Stomach (tissue), 9 donors: Measurements from ENCODE around the gene OBSCN. TPM values are rescaled to one million over a fixed set of nuclear protein-coding genes. Genes with fewer than 3 reads are reported as not detected.

ENCODE experiments used
- DNase-seq, 2 donors: peaks; one replicate each; pipeline versions ENCODE4 v3.0.0 to v3.0.0-alpha.2; 2013 to 2019
- H3K27ac ChIP-seq, 5 donors: fragments of 200-600 bp in 4 of 5; sonication (generic) in 4 of 5; one replicate each; pipeline ENCODE4 v1.5.1; 2013 to 2019; ENCODE audit warnings: mild to moderate bottlenecking in 1 of 5, moderate library complexity in 1 of 5
- H3K27me3 ChIP-seq, 3 donors: fragments of 200-600 bp; sonication (generic); one replicate each; pipeline ENCODE4 v1.5.1; 2017 to 2019; ENCODE audit warnings: mixed run types in 1 of 3
- H3K36me3 ChIP-seq, 4 donors: fragments of 200-600 bp; sonication (generic); 1 replicate in 3 of 4; 2 replicates in 1 of 4; pipeline ENCODE4 v1.5.1; 2016 to 2019
- H3K4me1 ChIP-seq, 4 donors: fragments of 200-600 bp; sonication (generic); one replicate each; pipeline ENCODE4 v1.5.1; 2016 to 2019
- H3K4me3 ChIP-seq, 4 donors: fragments of 200-600 bp; sonication (generic) in 3 of 4; one replicate each; pipeline ENCODE4 v1.5.1; 2016 to 2019; ENCODE audit warnings: mild to moderate bottlenecking in 1 of 4
- H3K9me3 ChIP-seq, 4 donors: fragments of 200-600 bp; sonication (generic); one replicate each; pipeline ENCODE4 v1.5.1; 2016 to 2019
- CTCF ChIP-seq, 7 experiments: fragments of 450-650 bp in 4 of 7; fragments of 200-600 bp in 3 of 7; sonication (generic) in 3 of 7; IDR thresholded peaks; one replicate each; pipeline ENCODE4 v1.5.1; 2016 to 2019; ENCODE audit warnings: antibody characterized with exemption in 7 of 7, control low read depth in 2 of 7, mild to moderate bottlenecking in 1 of 7
- EP300 ChIP-seq: sonication (generic); formaldehyde crosslinking; IDR thresholded peaks from one replicate; pipeline ENCODE4 v1.6.1; 2017; ENCODE audit warnings: antibody characterized with exemption
- POLR2A ChIP-seq, 4 donors: fragments of 450-650 bp; IDR thresholded peaks; one replicate each; pipeline ENCODE4 v1.6.1; 2016; ENCODE audit warnings: antibody characterized with exemption in 4 of 4, control low read depth in 2 of 4, mild to moderate bottlenecking in 1 of 4, moderate library complexity in 1 of 4
- POLR2AphosphoS5 ChIP-seq, 3 donors: sonication (generic); formaldehyde crosslinking; IDR thresholded peaks; one replicate each; pipeline ENCODE4 v1.6.1; 2016; ENCODE audit warnings: antibody characterized with exemption in 3 of 3
- WGBS, 5 donors: extraction: QIAGEN DNeasy Blood & Tissue Kit in 3 of 5; methylation state at CpG; one replicate each; pipeline versions ENCODE4 v1.1.5 to v1.1.7; 2013 to 2018; 5-methylcytosine and 5-hydroxymethylcytosine counted together
- intact Hi-C: fragments of 100-400 bp; cut with DNase I; formaldehyde crosslinking; loops from one replicate; pipeline ENCODE4 v1.15.1; 2023; ENCODE audit warnings: low total_unique reads
- polyA plus RNA-seq, 3 donors: library from polyadenylated mRNA; stranded (reverse); fragments of 200-250 nt; gene quantifications; one replicate each; pipeline ENCODE4 v1.2.3, GENCODE V29; 2013
- total RNA-seq, 5 donors: library from RNA; depleted of rRNA; stranded (reverse); fragments of >200 nt; gene quantifications; one replicate each; pipeline versions ENCODE4 v1.1.0 to v1.2.3, GENCODE V29; 2014 to 2016
- donor health status: healthy with polysubstance abuse.
- donor health status: Bipolar disorder and iron deficiency.
- donor health status: healthy.

The OBSCN gene
- total and polyA plus RNA-seq, 8 donors = 7.2 to 111 (median 24.7) TPM

- H3K4me1 ChIP-seq = no peaks in the 10 kb centered on the region
- peaks cover 0 to 7% (median 0%) of the 10 kb centered on the region in 3 donors for H3K27me3 ChIP-seq
- TF ChIP-seq POLR2A (IDR thresholded peaks at IDR 0.05) = no peak
- DNase-seq = no peak
- intact Hi-C loops = no loop called here
- H3K27ac ChIP-seq = no peak overlapping the region
- H3K36me3 ChIP-seq = peaks cover 0 to 10% (median 0%) of the 10 kb centered on the region in 4 donors
- peaks cover 0 to 24% (median 17%) of the 10 kb centered on the region in 4 donors for H3K9me3 ChIP-seq
- no peak overlapping the region for H3K4me3 ChIP-seq
- WGBS, 5 donors = 70 to 77% (median 74%) methylated on average over 5 to 8 of the region's 8 CpGs
These were observed 100.9 kb downstream of the OBSCN start for GRCh38 chr1:228308628-228309325.

DNA sequence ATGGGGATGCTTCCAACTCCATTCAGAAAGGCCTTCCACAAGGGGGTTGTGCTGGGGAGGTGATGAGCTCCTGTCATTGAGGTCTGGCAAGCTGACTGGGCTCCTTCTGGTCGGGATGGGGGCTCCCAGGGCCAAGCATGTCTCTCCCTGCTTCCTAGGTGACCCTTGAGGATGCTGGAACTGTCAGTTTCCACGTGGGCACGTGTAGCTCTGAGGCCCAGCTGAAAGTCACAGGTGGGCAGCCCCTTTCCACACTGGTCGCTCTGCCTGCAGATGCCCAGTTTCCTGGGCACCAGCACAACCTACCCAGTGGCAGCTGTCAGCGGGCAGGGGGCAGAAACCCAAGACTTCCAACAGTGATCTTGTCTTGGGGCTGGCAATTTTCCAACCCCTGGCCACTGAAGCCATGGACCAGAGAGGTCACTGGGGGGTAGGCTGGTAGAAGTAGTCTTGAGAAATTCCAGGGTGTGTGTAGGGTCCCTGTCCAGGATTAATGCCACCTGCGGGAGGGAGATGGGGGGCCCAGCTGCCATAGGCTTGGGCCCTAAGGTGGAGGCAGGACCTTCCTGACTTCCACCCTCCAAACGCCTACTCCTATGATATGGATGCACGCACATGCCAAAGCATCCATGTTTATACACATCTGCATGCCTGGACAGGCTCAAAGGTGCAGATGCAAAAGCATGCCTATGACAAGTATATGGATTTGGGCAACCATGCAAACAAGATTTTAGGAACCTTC is 101.7 kb downstream of the OBSCN start:
- no peak overlapping the region for H3K4me3 ChIP-seq
- H3K27ac ChIP-seq = no peak overlapping the region
- peaks cover 0 to 27% (median 16%) of the 10 kb centered on the region in 4 donors for H3K9me3 ChIP-seq
- DNase-seq = peak in 1 of 2 donors; percentile 22
- intact Hi-C loops = no loop called here
- peaks cover 0 to 3% (median 0%) of the 10 kb centered on the region in 4 donors for H3K36me3 ChIP-seq
- WGBS, 5 donors = 75 to 91% (median 85%) methylated on average over 8 of the region's 8 CpGs
- no peak for TF ChIP-seq CTCF (IDR thresholded peaks at IDR 0.05)
- no peak for TF ChIP-seq POLR2A (IDR thresholded peaks at IDR 0.05)
- no peak for TF ChIP-seq EP300
- TF ChIP-seq POLR2AphosphoS5 (IDR thresholded peaks at IDR 0.05) = no peak
- peaks cover 0 to 7% (median 0%) of the 10 kb centered on the region in 3 donors for H3K27me3 ChIP-seq
- no peaks in the 10 kb centered on the region for H3K4me1 ChIP-seq

DNA sequence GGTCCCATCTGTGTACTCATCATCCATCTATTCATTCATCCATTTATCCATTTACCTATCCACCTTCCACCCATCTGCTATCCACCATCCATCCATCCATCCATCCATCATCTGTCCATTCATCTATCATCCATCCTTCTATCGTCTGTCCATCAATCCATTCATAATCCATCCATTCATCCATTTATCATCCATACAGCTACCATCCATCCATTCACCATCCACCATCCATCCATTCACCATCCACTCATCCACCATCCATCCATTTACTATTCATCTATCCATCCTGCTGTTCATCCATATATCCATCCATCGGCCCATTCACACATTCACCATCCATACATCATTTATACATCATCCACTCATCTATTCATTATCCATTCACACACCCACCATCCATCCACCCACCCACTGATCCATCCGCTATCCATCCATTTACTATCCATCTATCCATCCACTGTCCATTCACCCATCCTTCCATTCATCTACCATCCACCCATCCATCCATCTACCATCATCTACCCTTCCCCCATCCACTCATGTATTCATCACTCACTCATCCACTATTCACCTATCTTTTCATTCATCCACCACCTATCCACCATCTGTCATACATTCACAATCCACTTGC is 102.4 kb downstream of the OBSCN start:
- H3K9me3 ChIP-seq = peaks cover 0 to 27% (median 16%) of the 10 kb centered on the region in 4 donors
- TF ChIP-seq CTCF (IDR thresholded peaks at IDR 0.05) (no peak), POLR2AphosphoS5 (IDR thresholded peaks at IDR 0.05) (no peak), POLR2A (IDR thresholded peaks at IDR 0.05) (no peak), EP300 (no peak)
- peaks cover 0 to 7% (median 0%) of the 10 kb centered on the region in 3 donors for H3K27me3 ChIP-seq
- intact Hi-C loops = no loop called here
- H3K4me1 ChIP-seq = no peaks in the 10 kb centered on the region
- H3K36me3 ChIP-seq = no peaks in the 10 kb centered on the region
- 91 to 98% (median 96%) methylated on average over 3 of the region's 3 CpGs for WGBS, 5 donors
- H3K27ac ChIP-seq = no peak overlapping the region
- no peak for DNase-seq
- no peak overlapping the region for H3K4me3 ChIP-seq

DNA sequence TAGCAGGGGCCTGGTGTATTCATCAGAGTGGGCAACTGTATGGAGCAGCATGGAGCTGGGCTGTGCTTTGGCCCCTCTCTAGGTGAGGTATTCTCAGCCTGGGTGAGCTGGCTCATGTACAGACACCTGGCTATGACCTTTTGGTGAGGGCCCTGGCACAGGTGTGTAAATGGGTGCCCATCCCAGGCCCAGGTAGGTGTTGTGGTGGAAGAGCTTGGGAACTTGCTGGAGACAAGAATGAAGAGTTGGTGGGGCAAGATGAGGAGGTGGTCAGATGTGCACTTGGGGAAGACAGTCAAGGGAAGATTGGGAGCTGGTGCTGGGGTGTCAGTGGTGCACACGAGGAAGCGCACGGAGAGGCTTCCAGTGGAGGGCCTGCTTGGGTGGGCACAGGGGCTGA is 103.2 kb downstream of the OBSCN start:
- Histone ChIP-seq H3K36me3 (no peaks in the 10 kb centered on the region), H3K27me3 (peaks cover 0 to 7% (median 0%) of the 10 kb centered on the region in 3 donors), H3K9me3 (peaks cover 0 to 27% (median 16%) of the 10 kb centered on the region in 4 donors), H3K27ac (no peak overlapping the region), H3K4me3 (no peak overlapping the region), H3K4me1 (no peaks in the 10 kb centered on the region)
- intact Hi-C loops = no loop called here
- no peak for DNase-seq
- WGBS, 5 donors = 92 to 100% (median 98%) methylated on average over 3 of the region's 3 CpGs
- no peak for TF ChIP-seq POLR2AphosphoS5 (IDR thresholded peaks at IDR 0.05)
- TF ChIP-seq CTCF (IDR thresholded peaks at IDR 0.05) = no peak
- TF ChIP-seq POLR2A (IDR thresholded peaks at IDR 0.05) = no peak
- no peak for TF ChIP-seq EP300
